Activated CD4-positive, alpha-beta T cell treated with anti-CD3 and anti-CD28 coated beads, Interleukin-2, amount 10 ng/mL, durations not matched to agents 7 days and 5 days (primary cell): Measurements from ENCODE around the gene MIEF1. TPM values are rescaled to one million over a fixed set of nuclear protein-coding genes. Genes with fewer than 3 reads are reported as not detected.
"Not testable (repeated sequence)": the region's sequence is repeated elsewhere in the genome, so short reads cannot be mapped to it uniquely, and the experiment has no call there.

Source experiments
- CTCF ChIA-PET: fragments of 350-600 bp; sonication (Branson Sonifier 250); formaldehyde crosslinking; loops from one replicate; lab custom pipeline; 2021; ENCODE audit warnings: antibody characterized with exemption; lab: Charles Lee
- POLR2A ChIA-PET: fragments of 350-600 bp; sonication (Branson Sonifier 250); formaldehyde crosslinking; loops from one replicate; lab custom pipeline; 2021; ENCODE audit warnings: antibody characterized with exemption; lab: Charles Lee
- DNase-seq: peaks from one replicate; pipeline ENCODE4 v3.0.0-alpha.2; 2020
- H3K27ac Mint-ChIP-seq: one replicate; pipeline ENCODE4 v1.8.0; 2021; ENCODE audit warnings: mild to moderate bottlenecking, moderate library complexity, mixed read lengths
- H3K27me3 Mint-ChIP-seq: one replicate; pipeline ENCODE4 v1.8.0; 2021; ENCODE audit warnings: mixed read lengths
- H3K36me3 Mint-ChIP-seq: one replicate; pipeline ENCODE4 v1.8.0; 2021; ENCODE audit warnings: low read depth, mixed read lengths
- H3K4me1 Mint-ChIP-seq: one replicate; pipeline ENCODE4 v1.8.0; 2021; ENCODE audit warnings: mixed read lengths
- H3K4me3 Mint-ChIP-seq: one replicate; pipeline ENCODE4 v1.8.0; 2021; ENCODE audit warnings: mild to moderate bottlenecking, moderate library complexity, mixed read lengths
- H3K9me3 Mint-ChIP-seq: one replicate; pipeline ENCODE4 v1.8.0; 2021; ENCODE audit warnings: mixed read lengths
- total RNA-seq, 2 experiments: library from RNA; stranded (reverse); gene quantifications; one replicate each; pipeline ENCODE4 v1.2.3, GENCODE V29; 2021

Gene MIEF1
- total RNA-seq, 2 experiments from 2014 or later, result 34.8 to 40.0 TPM

DNA sequence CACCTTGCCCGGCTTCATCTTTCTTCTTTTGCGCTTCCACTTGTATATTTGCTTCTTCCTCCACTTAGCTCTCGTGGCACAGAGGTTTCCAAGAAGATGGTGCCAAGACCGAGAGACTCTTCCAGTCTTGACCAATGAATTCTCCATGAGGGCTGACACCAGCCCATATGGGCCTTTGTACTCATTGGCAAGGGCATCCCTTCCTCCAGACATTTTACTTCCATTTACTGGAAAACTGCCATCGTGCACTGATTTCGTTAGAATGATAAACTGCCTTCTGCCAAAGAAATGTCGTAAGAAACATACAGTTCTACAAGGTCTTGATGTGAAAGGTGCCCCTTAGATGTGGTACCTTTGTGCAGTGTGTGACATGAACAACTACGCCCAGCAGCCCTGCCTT lies 4.7 kb upstream of the MIEF1 start:
- ChIA-PET POLR2A (interaction anchor here (1.0 kb wide), 1 partner anchor 22 kb away, joined by 3 read pairs; no protein-coding TSS in a partner anchor), CTCF (interaction anchor here (0.6 to 13.6 kb wide), 4 partner anchors 19 to 527 kb away, joined by 3 to 216 read pairs (median 7); partner anchors contain the start of gene RPS19BP1)
- H3K27ac Mint-ChIP-seq, result no peak overlapping the region
- no peaks in the 10 kb centered on the region for H3K36me3 Mint-ChIP-seq
- DNase-seq, result no peak
- peaks cover 32% of the 10 kb centered on the region for H3K4me1 Mint-ChIP-seq
- peaks cover 5% of the 10 kb centered on the region for H3K27me3 Mint-ChIP-seq
- no peak overlapping the region for H3K4me3 Mint-ChIP-seq
- H3K9me3 Mint-ChIP-seq, result no peaks in the 10 kb centered on the region

DNA sequence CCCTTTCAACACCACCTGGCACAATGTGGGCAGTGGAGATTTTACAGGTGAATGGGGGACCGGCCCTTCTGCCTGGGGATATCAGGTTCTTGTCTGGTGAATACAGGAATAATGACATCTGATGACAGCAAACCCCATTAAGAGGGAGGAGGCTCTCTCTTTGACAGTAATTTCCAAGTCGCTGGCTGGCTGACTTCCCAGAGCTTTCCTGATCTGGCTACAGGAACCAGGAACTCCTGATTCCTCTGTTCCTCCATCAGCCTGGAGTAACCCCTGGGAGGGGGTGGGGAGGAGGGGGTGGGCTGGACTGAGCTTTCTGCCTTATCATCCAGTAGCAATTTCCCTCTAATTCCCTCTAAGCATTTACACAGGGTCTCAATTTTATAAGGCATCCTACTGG lies 3.7 kb upstream of the MIEF1 start:
- POLR2A ChIA-PET, result interaction anchor here (1.0 kb wide), 1 partner anchor 21 kb away, joined by 3 read pairs; no protein-coding TSS in a partner anchor

DNA sequence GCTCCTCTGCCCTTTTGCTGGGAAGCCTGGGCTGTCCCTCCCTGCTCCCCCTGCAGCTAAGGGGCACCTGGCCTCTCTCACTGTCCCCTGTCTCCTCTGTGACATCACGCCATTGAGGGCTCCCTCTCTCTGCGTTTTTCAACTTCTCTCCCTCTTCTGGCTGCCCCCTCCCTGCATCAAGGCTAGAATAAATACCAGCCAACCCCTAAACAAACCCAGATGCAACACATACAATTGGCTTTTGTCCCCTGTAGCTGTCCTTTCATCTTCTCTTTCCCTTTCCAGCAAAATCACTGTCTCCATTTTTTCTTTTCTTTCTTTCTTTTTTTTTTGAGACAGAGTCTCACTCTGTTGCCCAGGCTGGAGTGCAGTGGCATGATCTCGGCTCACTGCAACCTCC lies 3.3 kb upstream of the MIEF1 start:
- POLR2A ChIA-PET, result no interaction called here
- Mint-ChIP-seq H3K27me3 (peaks cover 5% of the 10 kb centered on the region), H3K9me3 (no peaks in the 10 kb centered on the region), H3K36me3 (no peaks in the 10 kb centered on the region), H3K4me1 (peaks cover 34% of the 10 kb centered on the region), H3K27ac (no peak overlapping the region), H3K4me3 (no peak overlapping the region)
- CTCF ChIA-PET, result interaction anchor here (13.6 kb wide), 1 partner anchor 29 kb away, joined by 216 read pairs; the partner anchor contains the start of gene RPS19BP1
- DNase-seq, result no peak

More for the DNA sequence above, 3.7 kb upstream of the MIEF1 start:
- Mint-ChIP-seq H3K27ac (no peak overlapping the region), H3K4me3 (no peak overlapping the region), H3K27me3 (peaks cover 5% of the 10 kb centered on the region), H3K9me3 (no peaks in the 10 kb centered on the region), H3K36me3 (no peaks in the 10 kb centered on the region), H3K4me1 (peaks cover 33% of the 10 kb centered on the region)
- DNase-seq, result no peak
- CTCF ChIA-PET, result interaction anchor here (13.6 kb wide), 1 partner anchor 29 kb away, joined by 216 read pairs; the partner anchor contains the start of gene RPS19BP1

DNA sequence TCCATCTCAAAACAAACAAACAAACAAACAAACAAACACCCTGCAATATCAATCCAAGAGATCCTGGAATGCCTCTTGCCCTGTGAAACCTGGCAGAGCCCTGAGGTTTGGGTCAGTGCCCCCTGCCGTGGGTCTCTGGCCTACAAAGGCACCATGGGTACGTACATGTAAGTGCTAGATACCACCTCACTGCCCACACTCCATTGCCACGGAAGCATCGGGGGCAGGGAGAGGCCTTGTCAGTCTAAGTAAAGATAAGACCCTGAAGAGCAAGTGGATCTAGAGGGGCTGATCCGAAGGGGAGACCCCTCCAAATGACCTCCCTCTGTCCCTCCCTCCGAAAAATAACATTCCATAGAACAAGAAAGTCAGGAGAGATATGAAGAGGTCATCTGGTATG lies 2.0 kb upstream of the MIEF1 start:
- Mint-ChIP-seq H3K36me3 (peaks cover 8% of the 10 kb centered on the region), H3K27ac (no peak overlapping the region), H3K27me3 (peaks cover 5% of the 10 kb centered on the region), H3K4me3 (no peak overlapping the region), H3K9me3 (no peaks in the 10 kb centered on the region), H3K4me1 (peaks cover 34% of the 10 kb centered on the region)
- DNase-seq, result no peak
- POLR2A ChIA-PET, result no interaction called here
- CTCF ChIA-PET, result interaction anchor here (13.6 kb wide), 1 partner anchor 27 kb away, joined by 216 read pairs; the partner anchor contains the start of gene RPS19BP1

DNA sequence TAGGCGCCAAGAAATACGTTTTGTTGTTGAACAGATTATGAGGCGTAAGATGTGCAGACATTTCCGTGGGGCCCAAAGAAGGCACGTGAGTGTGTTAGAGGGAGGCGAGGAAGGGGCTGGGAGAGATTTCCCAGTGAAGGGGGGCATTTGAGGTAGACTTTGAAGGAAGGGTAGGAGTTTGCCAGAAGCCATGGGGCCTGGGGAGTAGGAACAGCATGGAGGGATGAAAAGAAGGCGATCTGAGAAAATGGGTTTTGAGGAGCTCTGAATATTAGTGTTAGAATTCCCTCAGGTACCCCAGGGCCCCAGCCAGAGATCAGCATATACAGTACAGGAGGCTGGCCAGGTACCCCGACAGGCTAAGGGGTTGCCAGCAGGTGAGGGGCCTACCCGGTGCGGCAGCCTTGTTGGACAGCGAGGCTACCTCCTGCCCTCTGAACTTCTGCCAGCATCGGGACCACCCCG lies 414 bp upstream of the MIEF1 start:
- Mint-ChIP-seq H3K36me3 (peaks cover 23% of the 10 kb centered on the region), H3K27ac (peak overlapping the region; percentile 95)

DNA sequence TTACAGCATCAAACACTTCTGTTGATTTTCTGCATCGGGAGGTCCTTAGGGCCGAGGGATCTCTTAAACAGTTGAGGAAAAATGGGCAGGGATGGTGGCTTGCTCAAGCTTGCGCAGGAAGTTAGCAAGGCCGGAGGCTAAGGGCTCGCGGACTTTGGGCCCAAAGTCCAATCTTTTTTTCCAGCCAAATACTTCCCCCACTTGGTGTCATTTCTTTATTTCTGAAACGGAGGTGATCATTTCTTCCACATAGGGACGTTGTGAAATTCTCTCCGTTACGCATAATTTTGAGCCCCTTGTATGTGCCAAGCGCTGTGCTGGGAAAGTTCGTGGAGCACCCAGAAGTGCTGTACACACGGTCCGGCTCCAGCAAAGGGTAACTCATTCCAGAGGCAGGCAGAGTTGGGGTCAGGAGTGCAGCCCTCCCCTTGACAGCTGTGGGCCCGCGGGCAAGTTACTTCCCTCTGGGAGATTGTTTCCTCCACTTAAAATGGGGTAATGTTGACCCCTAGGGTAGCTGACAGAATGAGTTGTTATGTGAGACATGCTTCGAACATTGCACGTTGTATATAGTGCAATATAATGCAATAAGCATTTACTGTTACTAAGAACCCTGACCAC lies 809 bp downstream of the MIEF1 start:
- H3K4me3 Mint-ChIP-seq, result peak overlapping the region; percentile 96
- DNase-seq, result no peak
- H3K27me3 Mint-ChIP-seq, result peaks cover 5% of the 10 kb centered on the region
- peaks cover 37% of the 10 kb centered on the region for H3K4me1 Mint-ChIP-seq
- CTCF ChIA-PET, result interaction anchor here (1.1 to 2.3 kb wide), 7 partner anchors 9 to 181 kb away, joined by 3 to 8 read pairs (median 5); partner anchors contain the start of gene ATF4
- H3K9me3 Mint-ChIP-seq, result no peaks in the 10 kb centered on the region
- POLR2A ChIA-PET, result interaction anchor here (1.1 to 2.5 kb wide), 2 partner anchors 17 to 186 kb away, joined by 3 to 16 read pairs; partner anchors contain the start of gene ATF4
- H3K27ac Mint-ChIP-seq, result peak overlapping the region; percentile 86
- H3K36me3 Mint-ChIP-seq, result peaks cover 27% of the 10 kb centered on the region

More for the DNA sequence above, 414 bp upstream of the MIEF1 start:
- DNase-seq, result no peak
- POLR2A ChIA-PET, result interaction anchor here (0.6 to 2.5 kb wide), 3 partner anchors 18 to 28 kb away, joined by 3 to 16 read pairs (median 4); partner anchors contain the start of gene ATF4
- Mint-ChIP-seq H3K4me1 (peaks cover 40% of the 10 kb centered on the region), H3K4me3 (peak overlapping the region; percentile 96), H3K27me3 (peaks cover 5% of the 10 kb centered on the region), H3K9me3 (no peaks in the 10 kb centered on the region)
- CTCF ChIA-PET, result interaction anchor here (0.6 to 13.6 kb wide), 9 partner anchors 8 to 102 kb away, joined by 3 to 216 read pairs (median 4); partner anchors contain the start of genes RPS19BP1 and TAB1

DNA sequence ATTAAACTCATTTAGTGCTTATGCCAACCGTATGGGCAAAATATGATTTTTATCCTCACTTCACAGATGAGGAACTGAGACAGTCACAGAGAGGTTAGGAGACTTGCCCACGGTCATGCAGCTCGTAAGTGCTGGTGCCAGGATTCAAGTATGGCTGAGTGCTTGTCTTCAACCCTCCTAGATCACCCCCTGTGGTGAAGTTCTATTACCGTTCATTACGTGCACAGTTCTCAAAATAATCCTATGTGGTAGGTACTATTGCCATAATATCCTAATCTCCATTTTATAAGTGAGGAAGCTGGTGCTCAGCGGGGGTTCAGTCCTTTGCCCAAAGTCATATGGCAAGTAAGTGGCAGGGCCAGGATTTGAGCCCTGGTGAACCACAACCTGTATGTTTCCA lies 1.5 kb downstream of the MIEF1 start:
- Mint-ChIP-seq H3K27ac (peak overlapping the region; percentile 86), H3K27me3 (peaks cover 3% of the 10 kb centered on the region), H3K4me3 (peak overlapping the region; percentile 96), H3K4me1 (peaks cover 43% of the 10 kb centered on the region), H3K36me3 (peaks cover 29% of the 10 kb centered on the region), H3K9me3 (no peaks in the 10 kb centered on the region)
- ChIA-PET POLR2A (interaction anchor here (2.5 kb wide), 1 partner anchor 16 kb away, joined by 16 read pairs; the partner anchor contains the start of gene ATF4), CTCF (interaction anchor here (1.1 to 2.3 kb wide), 6 partner anchors 10 to 181 kb away, joined by 3 to 7 read pairs (median 5); partner anchors contain the start of gene ATF4)
- no peak for DNase-seq

DNA sequence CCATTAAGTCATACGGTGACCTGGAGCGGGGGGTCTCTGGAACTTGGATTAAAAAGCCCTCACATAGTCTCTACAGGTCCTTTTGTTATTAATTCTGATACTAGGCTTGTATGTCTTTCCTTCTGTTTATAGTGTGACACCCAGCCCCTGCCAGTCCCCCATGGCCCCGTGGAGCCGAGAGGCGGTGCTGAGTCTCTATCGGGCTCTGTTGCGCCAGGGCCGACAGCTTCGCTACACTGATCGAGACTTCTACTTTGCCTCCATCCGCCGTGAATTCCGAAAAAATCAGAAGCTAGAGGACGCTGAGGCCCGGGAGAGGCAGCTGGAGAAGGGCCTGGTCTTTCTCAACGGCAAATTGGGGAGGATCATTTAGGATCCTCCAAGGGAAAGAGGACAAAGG lies 2.0 kb downstream of the MIEF1 start:
- H3K4me3 Mint-ChIP-seq, result peak overlapping the region; percentile 96
- peaks cover 3% of the 10 kb centered on the region for H3K27me3 Mint-ChIP-seq
- ChIA-PET POLR2A (interaction anchor here (2.5 kb wide), 1 partner anchor 16 kb away, joined by 16 read pairs; the partner anchor contains the start of gene ATF4), CTCF (interaction anchor here (1.1 to 1.7 kb wide), 4 partner anchors 10 to 182 kb away, joined by 3 to 5 read pairs (median 4); partner anchors contain the start of gene ATF4)
- peaks cover 32% of the 10 kb centered on the region for H3K36me3 Mint-ChIP-seq
- no peak for DNase-seq
- no peaks in the 10 kb centered on the region for H3K9me3 Mint-ChIP-seq
- no peak overlapping the region for H3K27ac Mint-ChIP-seq
- peaks cover 45% of the 10 kb centered on the region for H3K4me1 Mint-ChIP-seq

DNA sequence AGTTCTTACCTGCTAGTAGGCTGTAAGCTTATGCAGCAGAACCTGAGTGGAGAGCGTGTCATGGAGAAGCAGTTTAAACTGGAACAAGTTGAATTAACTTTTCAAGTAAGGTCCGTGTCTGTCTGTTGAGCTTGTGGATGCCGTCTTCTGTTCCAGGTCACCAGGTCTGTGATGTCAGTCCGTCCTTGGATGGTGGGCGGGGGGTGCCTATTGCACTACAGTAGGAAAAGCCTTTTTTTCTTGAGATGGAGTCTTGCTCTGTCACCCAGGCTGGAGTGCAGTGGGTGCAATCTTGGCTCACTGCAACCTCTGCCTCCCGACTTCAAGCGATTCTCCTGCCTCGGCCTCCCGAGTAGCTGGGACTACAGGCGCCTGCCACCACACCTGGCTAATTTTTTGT lies 4.9 kb downstream of the MIEF1 start:
- DNase-seq, H3K27ac Mint-ChIP-seq, H3K9me3 Mint-ChIP-seq, H3K4me3 Mint-ChIP-seq, H3K27me3 Mint-ChIP-seq, POLR2A ChIA-PET: not testable (repeated sequence)
- Mint-ChIP-seq H3K4me1 (peaks cover 40% of the 10 kb centered on the region), H3K36me3 (peaks cover 52% of the 10 kb centered on the region)
- CTCF ChIA-PET, result interaction anchor here (1.0 kb wide), 1 partner anchor 11 kb away, joined by 3 read pairs; no protein-coding TSS in a partner anchor

DNA sequence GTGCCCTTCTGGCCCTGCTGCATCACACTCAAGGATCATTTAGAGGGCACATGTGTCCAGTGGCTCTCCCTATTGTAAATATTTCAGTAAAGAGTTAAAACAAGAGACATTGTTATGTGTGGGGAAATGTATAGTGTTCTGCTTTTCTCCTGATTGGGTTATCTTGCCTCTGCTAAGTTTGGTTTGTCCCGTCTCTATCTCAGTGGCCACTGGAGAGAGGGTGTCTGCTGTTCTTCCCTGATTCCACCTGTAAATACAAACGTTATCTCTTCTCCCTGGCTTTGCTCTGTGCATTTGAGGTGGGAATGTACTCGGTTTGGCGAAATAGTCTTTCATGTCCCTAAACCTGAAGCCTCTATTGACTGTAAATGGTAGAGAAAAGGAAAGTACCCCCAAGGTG lies 6.3 kb downstream of the MIEF1 start:
- POLR2A ChIA-PET, result no interaction called here
- Mint-ChIP-seq H3K4me1 (peaks cover 39% of the 10 kb centered on the region), H3K27ac (no peak overlapping the region)

DNA sequence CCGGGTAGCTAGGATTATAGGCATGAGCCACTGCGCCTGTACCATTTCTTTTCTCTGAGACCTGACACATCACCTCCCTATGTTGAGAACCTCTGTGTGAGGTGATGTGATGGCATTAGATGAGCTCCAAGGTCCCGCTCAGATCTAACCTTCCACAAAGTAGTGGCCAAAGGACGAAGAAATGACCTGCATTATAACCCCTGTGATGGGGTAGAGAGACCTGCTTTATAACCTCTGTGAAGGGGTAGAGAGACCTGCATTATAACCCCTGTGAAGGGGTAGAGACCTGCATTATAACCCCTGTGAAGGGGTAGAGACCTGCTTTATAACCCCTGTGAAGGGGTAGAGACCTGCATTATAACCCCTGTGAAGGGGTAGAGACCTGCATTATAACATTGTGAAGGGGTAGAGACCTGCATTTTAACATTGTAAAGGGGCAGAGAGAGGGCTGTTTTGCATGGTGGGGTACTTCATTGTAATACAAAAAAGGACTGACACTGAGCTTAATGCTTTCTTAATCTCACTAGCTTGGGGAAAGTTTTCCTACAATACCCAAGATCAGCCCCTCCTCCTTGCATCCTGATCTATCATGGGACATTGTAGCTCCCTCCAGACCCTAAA lies 8.5 kb downstream of the MIEF1 start:
- Mint-ChIP-seq H3K27me3 (no peaks in the 10 kb centered on the region), H3K36me3 (peaks cover 67% of the 10 kb centered on the region)

More for the DNA sequence above, 6.3 kb downstream of the MIEF1 start:
- DNase-seq, result no peak
- H3K36me3 Mint-ChIP-seq, result peaks cover 57% of the 10 kb centered on the region
- no peaks in the 10 kb centered on the region for H3K9me3 Mint-ChIP-seq
- CTCF ChIA-PET, result interaction anchor here (0.9 kb wide), 1 partner anchor 12 kb away, joined by 3 read pairs; no protein-coding TSS in a partner anchor
- H3K4me3 Mint-ChIP-seq, result no peak overlapping the region
- H3K27me3 Mint-ChIP-seq, result no peaks in the 10 kb centered on the region

DNA sequence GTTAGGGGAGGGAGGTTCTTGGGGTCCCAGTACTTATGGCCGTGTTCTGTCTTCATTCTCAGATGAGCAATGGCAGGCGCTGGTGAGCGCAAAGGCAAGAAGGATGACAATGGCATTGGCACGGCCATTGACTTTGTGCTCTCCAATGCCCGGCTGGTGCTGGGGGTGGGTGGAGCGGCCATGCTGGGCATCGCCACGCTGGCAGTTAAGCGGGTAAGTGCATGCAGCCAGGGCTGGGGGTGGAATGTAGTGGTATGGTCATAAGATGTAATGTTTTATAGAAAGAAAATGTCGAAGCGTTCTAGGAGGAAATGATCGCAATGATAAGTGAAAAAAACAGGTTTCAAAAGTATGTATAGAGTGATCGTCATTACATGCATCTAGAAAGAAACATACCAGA lies 9.1 kb downstream of the MIEF1 start:
- Mint-ChIP-seq H3K4me3 (no peak overlapping the region), H3K27me3 (no peaks in the 10 kb centered on the region), H3K4me1 (peaks cover 36% of the 10 kb centered on the region), H3K36me3 (peaks cover 67% of the 10 kb centered on the region), H3K9me3 (no peaks in the 10 kb centered on the region), H3K27ac (no peak overlapping the region)
- ChIA-PET CTCF (interaction anchor here (1.1 to 2.2 kb wide), 3 partner anchors 9 to 167 kb away, joined by 3 to 5 read pairs (median 4); partner anchors contain the start of gene MIEF1), POLR2A (interaction anchor here (1.8 kb wide), 1 partner anchor 9 kb away, joined by 5 read pairs; the partner anchor contains the start of gene ATF4)
- no peak for DNase-seq

More for the DNA sequence above, 8.5 kb downstream of the MIEF1 start:
- DNase-seq, result no peak
- no peak overlapping the region for H3K4me3 Mint-ChIP-seq
- ChIA-PET CTCF (interaction anchor here (0.6 to 1.3 kb wide), 3 partner anchors 9 to 167 kb away, joined by 3 to 4 read pairs (median 3); partner anchors contain the start of gene MIEF1), POLR2A (interaction anchor here (1.8 kb wide), 1 partner anchor 9 kb away, joined by 5 read pairs; the partner anchor contains the start of gene ATF4)
- H3K27ac Mint-ChIP-seq, result no peak overlapping the region
- H3K9me3 Mint-ChIP-seq, result no peaks in the 10 kb centered on the region
- H3K4me1 Mint-ChIP-seq, result peaks cover 36% of the 10 kb centered on the region
